Mucosa of rectum (tissue), 2 donors: ENCODE data around the gene HERC6.

Source experiments
- H3K27ac ChIP-seq, 2 donors: one replicate each; pipeline ENCODE4 v1.7.0; 2013; ENCODE audit warnings: inconsistent platforms in 2 of 2, low read depth in 2 of 2, low read length in 2 of 2
- H3K27me3 ChIP-seq, 2 donors: one replicate each; pipeline ENCODE4 v1.7.0; 2013; ENCODE audit warnings: low read length in 2 of 2; ENCODE audit not compliant: control insufficient read depth in 2 of 2, insufficient read depth in 2 of 2
- H3K36me3 ChIP-seq, 2 donors: one replicate each; pipeline ENCODE4 v1.7.0; 2013; ENCODE audit warnings: low read length in 2 of 2; ENCODE audit not compliant: control insufficient read depth in 2 of 2, insufficient read depth in 2 of 2
- H3K4me1 ChIP-seq, 2 donors: one replicate each; pipeline ENCODE4 v1.7.0; 2013; ENCODE audit warnings: low read length in 2 of 2, mild to moderate bottlenecking in 1 of 2; ENCODE audit not compliant: control insufficient read depth in 2 of 2, insufficient read depth in 2 of 2
- H3K4me3 ChIP-seq, 2 donors: one replicate each; pipeline ENCODE4 v1.7.0; 2013; ENCODE audit warnings: low read length in 2 of 2
- H3K9ac ChIP-seq, 2 donors: one replicate each; pipeline ENCODE4 v1.7.0; 2013; ENCODE audit warnings: low read length in 2 of 2, low read depth in 1 of 2, mild to moderate bottlenecking in 1 of 2
- H3K9me3 ChIP-seq, 2 donors: one replicate each; pipeline ENCODE4 v1.7.0; 2013; ENCODE audit warnings: low read length in 2 of 2; ENCODE audit not compliant: control insufficient read depth in 2 of 2
- donor health status: healthy.
- donor health status: Normal muscosa, but diverticular disease.

The HERC6 gene

DNA sequence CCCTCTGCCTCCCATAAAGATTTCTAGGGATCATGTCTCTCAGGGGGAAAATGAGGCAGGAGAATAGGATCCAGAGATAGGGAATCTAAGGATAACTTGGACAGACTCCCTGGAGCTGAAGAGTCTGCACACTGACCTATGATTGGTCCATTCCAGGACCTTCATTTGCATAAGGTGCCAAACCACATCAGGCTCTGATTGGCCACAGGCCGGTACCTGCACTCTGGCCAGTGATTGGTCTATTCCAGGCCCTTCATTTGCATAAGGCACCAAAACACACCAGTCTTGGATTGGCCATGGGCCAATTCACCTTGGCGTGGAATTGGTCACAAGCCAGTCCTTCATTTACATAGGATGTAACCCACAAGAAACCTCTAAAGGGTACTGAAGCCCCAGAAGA lies 74.3 kb downstream of the HERC6 start:
- Histone ChIP-seq H3K4me1 (no peaks in the 10 kb centered on the region), H3K9me3 (no peaks in the 10 kb centered on the region), H3K9ac (no peak overlapping the region), H3K27ac (no peak overlapping the region), H3K27me3 (peaks cover 0 to under 1% of the 10 kb centered on the region in 2 donors), H3K36me3 (no peaks in the 10 kb centered on the region), H3K4me3 (no peak overlapping the region)

DNA sequence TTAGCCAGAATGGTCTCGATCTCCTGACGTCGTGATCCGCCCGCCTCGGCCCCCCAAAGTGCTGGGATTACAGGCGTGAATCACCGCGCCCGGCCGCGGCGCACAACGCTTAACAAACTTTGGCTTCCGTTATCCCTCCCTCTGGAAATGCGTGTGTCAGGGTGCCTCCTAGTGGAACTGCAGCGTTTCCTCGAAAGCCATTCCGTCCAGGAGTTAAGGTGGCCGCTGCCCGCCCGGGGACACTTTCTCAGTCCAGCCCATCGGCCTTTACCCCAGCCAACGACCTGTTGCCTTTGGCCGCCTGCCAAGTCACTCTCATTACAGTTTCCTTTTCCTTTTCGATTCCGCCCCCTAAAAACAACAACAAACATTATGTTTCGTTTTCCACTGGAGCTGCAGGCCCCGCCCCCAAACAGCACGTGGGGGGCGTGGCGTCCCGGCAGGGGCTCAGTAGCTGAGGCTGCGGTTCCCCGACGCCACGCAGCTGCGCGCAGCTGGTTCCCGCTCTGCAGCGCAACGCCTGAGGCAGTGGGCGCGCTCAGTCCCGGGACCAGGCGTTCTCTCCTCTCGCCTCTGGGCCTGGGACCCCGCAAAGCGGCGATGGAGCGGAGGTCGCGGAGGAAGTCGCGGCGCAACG lies 78.1 kb downstream of the HERC6 start, which contains the start of gene HERC5:
TSS of gene HERC5 (plus strand) at position 450 of the 637 bp plus-strand sequence. CDS start at position 601, 151 bp downstream.
- Histone ChIP-seq H3K9ac (peak within 1 kb of the TSS; percentile 24 to 70), H3K27me3 (peaks cover 0 to 6% of the 10 kb centered on the region in 2 donors), H3K4me3 (peak within 1 kb of the TSS; percentile 86), H3K36me3 (no peaks in the 10 kb centered on the region), H3K9me3 (no peaks in the 10 kb centered on the region), H3K4me1 (no peaks in the 10 kb centered on the region), H3K27ac (peak within 1 kb of the TSS; percentile 52 to 53)

DNA sequence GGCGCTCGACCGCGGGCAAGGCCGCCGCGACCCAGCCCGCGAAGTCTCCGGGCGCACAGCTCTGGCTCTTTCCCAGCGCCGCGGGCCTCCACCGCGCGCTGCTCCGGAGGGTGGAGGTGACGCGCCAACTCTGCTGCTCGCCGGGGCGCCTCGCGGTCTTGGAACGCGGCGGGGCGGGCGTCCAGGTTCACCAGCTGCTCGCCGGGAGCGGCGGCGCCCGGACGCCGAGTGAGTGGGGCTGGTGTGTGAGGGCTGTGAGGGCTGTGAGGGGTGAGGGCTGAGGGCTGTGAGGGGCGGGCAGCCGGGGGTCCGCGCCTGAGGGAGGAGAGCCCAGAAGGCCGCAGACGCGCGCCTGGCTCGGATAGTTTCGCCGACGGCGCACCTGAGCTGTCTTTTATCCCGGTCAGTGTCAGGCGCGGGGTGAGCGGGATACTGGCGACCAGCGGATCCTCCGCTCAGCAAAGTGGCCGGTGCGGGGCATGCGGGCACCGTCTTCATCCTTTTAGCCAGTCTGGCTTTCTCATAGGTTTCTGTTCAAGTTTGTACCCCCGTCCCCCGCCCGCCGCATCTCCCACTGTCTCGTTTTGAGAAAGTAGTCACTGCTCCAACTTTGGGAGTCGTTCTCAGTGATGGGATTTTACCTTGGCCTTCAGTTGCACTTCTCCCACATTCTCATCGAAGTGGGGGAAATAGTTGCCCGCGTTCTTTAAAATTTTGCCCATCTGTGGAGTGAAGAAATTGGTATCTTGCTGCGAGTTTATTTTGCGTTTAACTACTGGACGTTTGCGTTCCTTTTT lies 78.9 kb downstream of the HERC6 start:
- peak overlapping the region; percentile 52 to 53 for H3K27ac ChIP-seq
- no peaks in the 10 kb centered on the region for H3K36me3 ChIP-seq
- H3K9ac ChIP-seq, result peak overlapping the region; percentile 6 to 70
- H3K4me1 ChIP-seq, result no peaks in the 10 kb centered on the region
- H3K9me3 ChIP-seq, result no peaks in the 10 kb centered on the region
- peak overlapping the region; percentile 86 for H3K4me3 ChIP-seq
- H3K27me3 ChIP-seq, result peaks cover 0 to 6% of the 10 kb centered on the region in 2 donors

DNA sequence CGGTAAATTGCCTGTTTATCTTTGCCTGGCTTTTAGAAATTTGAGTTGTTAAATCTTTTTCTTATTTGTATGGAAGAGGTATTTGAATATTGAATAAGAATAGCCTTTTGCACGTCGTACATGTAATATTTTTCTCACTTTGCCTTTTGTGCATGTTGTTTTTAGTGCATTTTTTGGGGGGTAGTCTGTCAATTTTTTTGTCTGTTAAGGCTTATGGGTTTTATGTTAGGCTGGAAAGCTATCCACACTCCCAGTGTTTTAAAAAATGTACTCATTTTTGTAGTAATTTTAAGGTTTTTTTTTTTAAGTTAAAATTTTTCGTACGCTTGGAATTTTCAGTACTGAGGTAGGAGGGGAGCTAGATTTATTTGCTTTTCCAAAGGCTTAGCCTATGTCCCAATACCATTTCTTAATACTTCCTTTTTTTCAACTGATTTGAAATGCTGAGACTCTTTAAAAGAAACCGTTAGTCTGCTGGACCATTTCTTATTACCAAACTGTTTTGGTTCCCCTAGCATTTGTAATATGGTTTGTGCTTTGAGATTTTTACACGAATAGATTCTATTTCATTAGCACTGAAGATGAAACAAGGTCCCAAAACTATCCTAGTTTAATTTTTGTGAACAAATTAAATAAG lies 79.6 kb downstream of the HERC6 start:
- Histone ChIP-seq H3K4me3 (peak overlapping the region; percentile 86), H3K9ac (no peak overlapping the region), H3K4me1 (no peaks in the 10 kb centered on the region), H3K36me3 (no peaks in the 10 kb centered on the region), H3K9me3 (no peaks in the 10 kb centered on the region), H3K27me3 (peaks cover 0 to 6% of the 10 kb centered on the region in 2 donors), H3K27ac (no peak overlapping the region)

- Histone ChIP-seq H3K27me3 (no peaks in the 10 kb centered on the region), H3K27ac (no peak overlapping the region), H3K9ac (no peak overlapping the region), H3K9me3 (no peaks in the 10 kb centered on the region), H3K36me3 (peaks cover 0 to 3% of the 10 kb centered on the region in 2 donors), H3K4me1 (no peaks in the 10 kb centered on the region), H3K4me3 (no peak overlapping the region)
Observed at GRCh38 chr4:88465653-88466192, 87.1 kb downstream of the HERC6 start.

- H3K9ac ChIP-seq, result no peak overlapping the region
- H3K4me1 ChIP-seq, result no peaks in the 10 kb centered on the region
- no peak overlapping the region for H3K27ac ChIP-seq
- H3K27me3 ChIP-seq, result no peaks in the 10 kb centered on the region
- peaks cover 0 to 3% of the 10 kb centered on the region in 2 donors for H3K36me3 ChIP-seq
- no peaks in the 10 kb centered on the region for H3K9me3 ChIP-seq
- H3K4me3 ChIP-seq, result no peak overlapping the region
Observed at GRCh38 chr4:88467392-88467791, 88.7 kb downstream of the HERC6 start.

GRCh38 chr4:88477229-88477860 lies 98.7 kb downstream of the HERC6 start:
- H3K9ac ChIP-seq, result no peak overlapping the region

DNA sequence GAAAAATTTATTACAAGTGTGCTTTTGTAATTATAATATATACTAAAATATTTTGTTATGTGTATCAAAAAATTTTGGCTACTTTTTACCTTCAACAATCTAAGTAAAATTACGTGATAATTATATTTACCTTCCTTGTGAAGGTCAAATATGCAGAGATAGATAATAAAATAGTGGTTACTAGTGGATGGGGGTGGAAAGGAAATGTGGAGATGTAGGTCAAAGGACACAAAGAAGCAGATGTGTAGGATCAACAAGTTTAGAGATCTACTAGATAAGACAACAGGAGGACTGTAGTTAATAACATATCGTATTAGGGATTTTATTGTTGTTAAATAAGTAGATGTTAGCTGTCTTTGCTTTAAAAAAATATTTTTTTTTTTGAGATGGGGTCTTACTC lies 99.6 kb downstream of the HERC6 start:
- Histone ChIP-seq H3K27me3 (no peaks in the 10 kb centered on the region), H3K27ac (no peak overlapping the region), H3K4me3 (no peak overlapping the region), H3K9me3 (no peaks in the 10 kb centered on the region), H3K9ac (no peak overlapping the region), H3K36me3 (no peaks in the 10 kb centered on the region), H3K4me1 (no peaks in the 10 kb centered on the region)

More at GRCh38 chr4:88477229-88477860, 98.7 kb downstream of the HERC6 start:
- Histone ChIP-seq H3K27me3 (no peaks in the 10 kb centered on the region), H3K36me3 (no peaks in the 10 kb centered on the region), H3K4me3 (no peak overlapping the region), H3K27ac (no peak overlapping the region), H3K9me3 (no peaks in the 10 kb centered on the region), H3K4me1 (no peaks in the 10 kb centered on the region)

GRCh38 chr4:88481537-88481936 lies 102.9 kb downstream of the HERC6 start:
- H3K4me1 ChIP-seq, result no peaks in the 10 kb centered on the region
- no peaks in the 10 kb centered on the region for H3K27me3 ChIP-seq
- no peaks in the 10 kb centered on the region for H3K9me3 ChIP-seq
- no peak overlapping the region for H3K4me3 ChIP-seq
- no peak overlapping the region for H3K27ac ChIP-seq
- no peak overlapping the region for H3K9ac ChIP-seq
- no peaks in the 10 kb centered on the region for H3K36me3 ChIP-seq
